Mucosa of rectum (tissue), 2 donors: ENCODE measurements around the gene EPHA4.
A peak's percentile ranks its signal among the peaks of the same experiment; 100 is the strongest.

ENCODE experiments used
- H3K27ac ChIP-seq, 2 donors: one replicate each; pipeline ENCODE4 v1.7.0; 2013; ENCODE audit warnings: inconsistent platforms in 2 of 2, low read depth in 2 of 2, low read length in 2 of 2
- H3K27me3 ChIP-seq, 2 donors: one replicate each; pipeline ENCODE4 v1.7.0; 2013; ENCODE audit warnings: low read length in 2 of 2; ENCODE audit not compliant: control insufficient read depth in 2 of 2, insufficient read depth in 2 of 2
- H3K36me3 ChIP-seq, 2 donors: one replicate each; pipeline ENCODE4 v1.7.0; 2013; ENCODE audit warnings: low read length in 2 of 2; ENCODE audit not compliant: control insufficient read depth in 2 of 2, insufficient read depth in 2 of 2
- H3K4me1 ChIP-seq, 2 donors: one replicate each; pipeline ENCODE4 v1.7.0; 2013; ENCODE audit warnings: low read length in 2 of 2, mild to moderate bottlenecking in 1 of 2; ENCODE audit not compliant: control insufficient read depth in 2 of 2, insufficient read depth in 2 of 2
- H3K4me3 ChIP-seq, 2 donors: one replicate each; pipeline ENCODE4 v1.7.0; 2013; ENCODE audit warnings: low read length in 2 of 2
- H3K9ac ChIP-seq, 2 donors: one replicate each; pipeline ENCODE4 v1.7.0; 2013; ENCODE audit warnings: low read length in 2 of 2, low read depth in 1 of 2, mild to moderate bottlenecking in 1 of 2
- H3K9me3 ChIP-seq, 2 donors: one replicate each; pipeline ENCODE4 v1.7.0; 2013; ENCODE audit warnings: low read length in 2 of 2; ENCODE audit not compliant: control insufficient read depth in 2 of 2
- donor health status: healthy.
- donor health status: Normal muscosa, but diverticular disease.

The EPHA4 gene

DNA sequence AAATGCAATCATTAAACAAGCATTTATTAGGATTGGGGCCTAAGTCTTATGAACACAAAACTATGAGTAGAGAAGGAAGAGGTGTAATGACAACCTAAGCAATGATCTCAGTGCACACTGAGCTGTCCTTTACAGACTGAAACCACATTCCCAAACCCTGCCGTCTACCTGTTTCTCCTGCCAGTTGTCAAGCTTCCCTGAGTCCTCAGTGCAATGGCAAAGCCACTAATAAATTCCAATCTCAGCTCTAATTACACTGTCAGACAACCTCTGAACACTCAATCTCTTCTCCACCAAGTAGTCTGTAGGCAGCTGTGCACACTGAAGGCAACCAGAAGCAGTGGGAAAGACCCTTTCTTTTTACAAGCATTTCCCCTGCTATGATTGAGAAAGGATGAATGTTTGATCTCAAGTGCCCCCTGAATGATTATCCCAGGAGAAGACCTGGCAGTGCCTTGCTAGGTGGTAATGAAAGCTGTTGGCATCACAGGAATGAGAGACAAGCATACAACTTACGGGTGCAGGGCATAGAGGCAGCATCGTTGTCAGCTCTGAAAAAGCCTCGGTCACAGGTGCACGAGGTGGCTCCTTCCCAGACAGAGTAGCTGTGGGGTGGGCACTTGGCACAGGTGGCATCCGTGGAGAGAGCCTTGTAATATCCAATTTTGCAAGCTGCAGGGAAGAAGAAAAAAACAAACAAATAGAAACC is 71.4 kb downstream of the EPHA4 start:
- Histone ChIP-seq H3K4me1 (no peaks in the 10 kb centered on the region), H3K36me3 (peaks cover 0 to 2% of the 10 kb centered on the region in 2 donors), H3K27me3 (no peaks in the 10 kb centered on the region), H3K9ac (no peak overlapping the region), H3K27ac (no peak overlapping the region), H3K4me3 (no peak overlapping the region), H3K9me3 (no peaks in the 10 kb centered on the region)

DNA sequence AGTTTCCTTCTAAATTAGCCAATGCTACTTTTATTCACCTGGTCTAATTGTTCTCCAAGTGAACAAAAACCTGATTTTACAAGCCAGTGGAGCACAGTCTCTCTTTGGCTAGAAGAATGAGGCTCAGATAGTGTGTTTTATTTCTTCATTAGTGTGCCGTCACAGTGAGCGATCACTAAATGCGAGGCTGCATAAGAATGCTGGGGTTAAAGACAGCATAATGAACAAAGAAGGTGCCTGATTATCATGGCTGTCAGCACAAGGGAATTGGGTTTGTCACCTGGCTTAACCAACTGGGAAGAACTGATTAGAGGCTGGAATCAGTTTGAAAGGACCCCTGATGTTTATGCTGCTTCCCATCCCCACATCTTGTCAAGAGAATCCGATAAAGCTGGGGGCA is 76.4 kb downstream of the EPHA4 start:
- H3K9ac ChIP-seq = no peak overlapping the region
- H3K9me3 ChIP-seq = no peaks in the 10 kb centered on the region
- no peak overlapping the region for H3K4me3 ChIP-seq
- no peak overlapping the region for H3K27ac ChIP-seq
- H3K27me3 ChIP-seq = no peaks in the 10 kb centered on the region
- peaks cover 0 to 7% of the 10 kb centered on the region in 2 donors for H3K4me1 ChIP-seq
- H3K36me3 ChIP-seq = peaks cover 0 to 2% of the 10 kb centered on the region in 2 donors

DNA sequence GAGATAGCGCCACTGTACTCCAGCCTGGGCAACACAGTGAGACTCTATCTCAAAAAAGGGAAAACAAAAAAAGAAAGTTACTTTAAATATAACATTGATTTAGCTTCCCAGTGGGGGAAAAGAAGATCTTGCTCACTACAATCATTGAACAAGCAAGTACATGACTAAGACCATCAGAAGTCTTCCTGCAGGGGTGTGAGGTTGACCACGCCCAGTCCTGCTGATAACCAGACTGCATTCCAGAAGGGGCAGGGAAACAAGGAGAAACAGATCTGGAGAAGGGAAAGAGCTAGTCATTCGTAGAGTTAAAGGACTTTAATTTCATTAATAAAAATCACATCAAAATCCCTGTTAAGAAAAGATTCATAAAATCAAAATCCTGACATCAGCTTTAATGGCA is 77.5 kb downstream of the EPHA4 start:
- no peak overlapping the region for H3K27ac ChIP-seq
- no peak overlapping the region for H3K4me3 ChIP-seq
- no peaks in the 10 kb centered on the region for H3K27me3 ChIP-seq
- H3K9ac ChIP-seq = no peak overlapping the region
- peaks cover 0 to 7% of the 10 kb centered on the region in 2 donors for H3K4me1 ChIP-seq
- H3K9me3 ChIP-seq = no peaks in the 10 kb centered on the region
- H3K36me3 ChIP-seq = no peaks in the 10 kb centered on the region

DNA sequence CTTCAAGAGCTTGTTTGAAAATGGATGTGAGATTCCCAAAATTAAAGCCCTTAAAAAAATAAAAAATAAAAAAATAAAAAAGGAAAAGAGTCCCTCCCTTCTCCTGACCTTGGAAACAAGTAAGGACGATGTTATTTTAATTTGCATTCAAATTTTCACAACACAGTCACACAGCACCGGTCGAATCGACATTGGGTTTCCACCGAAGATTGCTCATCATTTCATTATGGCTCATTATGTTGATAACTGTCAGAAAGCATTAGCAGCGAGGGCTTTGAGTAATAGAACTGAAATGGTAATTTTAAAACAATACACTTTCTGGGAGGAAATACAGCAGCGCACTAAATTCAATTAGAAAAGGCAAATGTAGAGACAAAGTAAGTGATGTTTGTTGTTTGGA is 78.7 kb downstream of the EPHA4 start:
- Histone ChIP-seq H3K27ac (no peak overlapping the region), H3K4me1 (peaks cover 0 to 10% of the 10 kb centered on the region in 2 donors), H3K9me3 (no peaks in the 10 kb centered on the region), H3K9ac (no peak overlapping the region), H3K27me3 (no peaks in the 10 kb centered on the region), H3K4me3 (no peak overlapping the region), H3K36me3 (no peaks in the 10 kb centered on the region)

DNA sequence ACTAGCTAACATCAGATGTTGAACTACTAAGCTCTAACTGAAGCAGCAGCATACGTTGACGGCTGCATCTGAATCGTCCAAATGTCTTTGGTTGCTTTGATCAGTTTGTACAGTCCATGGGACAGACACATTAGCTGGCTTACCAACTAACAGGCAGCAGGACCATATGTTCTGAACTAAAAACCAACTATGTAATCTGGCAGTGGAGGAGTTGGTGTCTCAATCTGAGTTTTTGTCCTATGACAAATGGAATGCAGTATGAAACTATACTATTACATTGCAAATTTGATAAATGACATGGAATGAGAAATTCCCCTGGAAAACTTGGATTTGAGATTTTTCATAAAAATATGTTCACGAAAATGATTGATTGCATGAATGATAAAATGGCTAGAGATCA is 79.5 kb downstream of the EPHA4 start:
- no peak overlapping the region for H3K9ac ChIP-seq
- no peak overlapping the region for H3K27ac ChIP-seq
- no peaks in the 10 kb centered on the region for H3K27me3 ChIP-seq
- H3K4me1 ChIP-seq = peaks cover 0 to 16% of the 10 kb centered on the region in 2 donors
- H3K9me3 ChIP-seq = no peaks in the 10 kb centered on the region
- H3K4me3 ChIP-seq = no peak overlapping the region
- no peaks in the 10 kb centered on the region for H3K36me3 ChIP-seq

DNA sequence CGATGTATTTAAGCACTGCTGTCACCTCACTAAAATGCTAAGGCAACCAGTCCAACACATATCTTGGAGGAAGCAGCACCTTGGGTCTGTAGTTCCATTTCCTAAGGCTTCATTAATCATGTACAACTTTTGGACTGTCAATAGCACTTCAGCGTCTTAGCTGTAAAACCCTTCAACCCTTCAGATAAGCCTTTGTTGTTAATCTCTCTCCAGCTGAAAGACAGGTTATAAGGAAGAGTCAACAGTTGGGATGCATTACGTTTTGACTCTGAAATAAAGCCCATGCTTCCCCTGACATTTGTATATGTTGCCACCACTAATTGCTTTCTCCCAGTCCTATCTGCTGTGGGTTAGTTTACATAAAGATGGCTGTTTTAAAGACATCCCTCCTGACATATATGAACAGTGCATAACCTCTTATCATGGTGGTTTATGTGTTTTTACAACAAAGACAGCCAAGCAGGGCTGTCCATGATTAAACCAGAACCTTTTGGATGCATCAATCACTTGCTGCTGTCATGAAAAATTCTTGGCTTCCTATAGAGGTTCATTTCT is 81.5 kb downstream of the EPHA4 start:
- Histone ChIP-seq H3K27ac (no peak overlapping the region), H3K9me3 (no peaks in the 10 kb centered on the region), H3K36me3 (no peaks in the 10 kb centered on the region)

DNA sequence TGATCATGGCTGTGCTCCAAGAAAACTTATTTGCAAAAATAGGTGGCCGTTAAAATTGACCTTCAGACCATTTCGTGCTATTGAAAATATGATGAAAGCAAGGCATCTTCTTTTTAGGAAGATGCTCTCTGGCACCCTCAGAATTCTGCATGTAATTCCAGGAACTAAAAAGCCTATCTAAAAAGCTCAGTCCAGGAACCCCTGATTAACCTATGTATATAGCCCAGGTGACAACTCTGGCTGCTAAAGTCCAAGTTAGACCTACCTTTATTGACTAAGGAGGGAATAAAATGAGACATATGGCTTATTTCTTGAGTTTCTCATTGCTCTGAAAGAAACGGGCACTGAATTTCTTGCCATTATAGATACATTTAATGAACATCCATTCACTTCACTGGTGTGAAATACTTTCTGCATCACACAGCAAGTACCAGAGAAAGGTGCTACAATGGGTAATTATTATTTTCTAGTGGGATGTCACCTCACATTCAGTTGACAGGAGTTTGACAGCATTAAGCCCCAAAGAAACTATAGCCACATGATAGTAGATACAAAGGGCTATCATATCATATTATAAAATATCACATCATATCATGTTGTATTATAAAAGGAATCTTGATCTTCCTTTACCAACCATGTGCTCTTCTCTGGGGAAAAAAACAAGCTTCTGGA is 83.8 kb downstream of the EPHA4 start:
- Histone ChIP-seq H3K36me3 (no peaks in the 10 kb centered on the region), H3K27me3 (no peaks in the 10 kb centered on the region), H3K9ac (no peak overlapping the region), H3K4me3 (no peak overlapping the region), H3K4me1 (peaks cover 0 to 19% of the 10 kb centered on the region in 2 donors), H3K27ac (peak overlapping the region; percentile 13 to 57), H3K9me3 (no peaks in the 10 kb centered on the region)

More for the DNA sequence above, 81.5 kb downstream of the EPHA4 start:
- Histone ChIP-seq H3K9ac (no peak overlapping the region), H3K4me1 (peaks cover 0 to 22% of the 10 kb centered on the region in 2 donors), H3K27me3 (no peaks in the 10 kb centered on the region), H3K4me3 (no peak overlapping the region)

DNA sequence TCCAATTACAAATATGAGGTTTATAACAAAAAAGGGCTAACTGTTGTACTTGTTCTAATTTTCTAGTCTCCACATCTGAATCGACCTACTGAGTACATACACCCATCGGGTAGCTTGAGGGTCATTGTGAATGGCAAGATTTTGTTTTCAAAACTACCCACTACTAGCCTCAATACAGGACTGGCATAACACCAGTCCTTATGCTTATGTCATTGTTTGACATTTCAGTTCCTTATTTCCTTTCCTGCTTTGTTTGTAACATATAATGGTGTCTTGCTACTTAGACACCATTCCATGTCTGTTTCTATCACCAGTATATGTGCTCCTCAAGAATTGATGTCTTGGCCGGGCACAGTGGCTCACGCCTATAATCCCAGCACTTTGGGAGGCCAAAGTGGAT is 86.0 kb downstream of the EPHA4 start:
- Histone ChIP-seq H3K36me3 (no peaks in the 10 kb centered on the region), H3K9me3 (no peaks in the 10 kb centered on the region), H3K27me3 (no peaks in the 10 kb centered on the region), H3K4me3 (no peak overlapping the region), H3K27ac (no peak overlapping the region), H3K9ac (no peak overlapping the region), H3K4me1 (peaks cover 0 to 19% of the 10 kb centered on the region in 2 donors)

DNA sequence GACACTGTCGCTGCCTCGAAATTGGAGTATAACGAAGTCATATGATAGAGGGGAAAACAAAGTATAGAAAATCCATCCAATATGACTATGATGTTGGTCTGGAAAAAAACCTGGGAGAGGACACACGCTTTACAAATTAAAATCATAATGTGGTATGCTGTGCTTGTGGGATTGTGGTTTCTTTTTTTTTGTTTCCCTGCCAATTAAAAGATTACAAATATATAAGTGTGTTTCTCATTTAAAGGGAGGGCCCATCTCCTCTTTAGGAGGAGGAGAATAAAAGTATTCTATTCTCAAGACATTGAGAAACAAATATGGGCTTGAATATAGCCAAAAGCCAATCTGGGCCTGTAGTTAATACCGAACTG is 86.6 kb downstream of the EPHA4 start:
- Histone ChIP-seq H3K4me3 (no peak overlapping the region), H3K27me3 (no peaks in the 10 kb centered on the region), H3K9ac (no peak overlapping the region), H3K27ac (no peak overlapping the region), H3K4me1 (peaks cover 0 to 15% of the 10 kb centered on the region in 2 donors), H3K36me3 (no peaks in the 10 kb centered on the region), H3K9me3 (no peaks in the 10 kb centered on the region)

DNA sequence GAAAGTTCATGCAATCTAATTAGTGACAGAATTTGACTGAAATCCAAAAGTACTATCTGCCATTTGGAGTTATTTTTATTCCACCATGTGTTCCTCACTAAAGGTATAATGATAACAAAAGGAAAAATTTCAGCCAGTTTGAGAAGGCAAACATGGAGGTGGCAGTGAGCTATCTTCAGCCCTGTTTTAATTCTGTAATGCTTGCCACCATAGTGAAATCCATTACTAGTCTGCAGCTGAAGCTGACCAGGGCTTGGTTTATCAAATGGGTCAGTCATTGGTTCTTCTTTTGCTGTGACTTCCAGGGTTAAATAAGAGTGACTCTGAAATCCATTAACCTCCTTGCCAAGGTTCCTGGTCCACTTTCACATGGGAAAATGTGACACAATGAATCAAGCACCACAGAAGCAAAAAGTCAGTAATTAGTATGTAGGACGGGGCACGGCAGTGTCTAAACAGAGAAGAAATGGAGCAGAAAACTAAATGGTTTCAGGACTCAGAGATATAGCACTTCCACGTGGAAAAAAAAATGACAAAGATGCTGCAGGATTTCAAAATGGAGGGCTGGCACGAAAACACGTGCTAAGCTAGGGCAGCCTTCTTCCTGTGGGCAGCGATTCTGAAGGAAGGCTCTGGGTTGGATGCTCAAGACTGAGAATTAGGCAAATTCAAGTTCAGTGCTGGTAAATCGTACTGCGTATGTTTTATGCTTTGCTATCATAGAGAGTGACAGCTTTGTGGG is 87.2 kb downstream of the EPHA4 start:
- no peaks in the 10 kb centered on the region for H3K27me3 ChIP-seq
- H3K36me3 ChIP-seq = no peaks in the 10 kb centered on the region
- no peak overlapping the region for H3K4me3 ChIP-seq
- H3K9ac ChIP-seq = no peak overlapping the region
- H3K4me1 ChIP-seq = peaks cover 0 to 15% of the 10 kb centered on the region in 2 donors
- H3K27ac ChIP-seq = no peak overlapping the region
- H3K9me3 ChIP-seq = no peaks in the 10 kb centered on the region
